H1 (cell line): ENCODE data around the gene SIT1. TPM values are rescaled to one million over a fixed set of nuclear protein-coding genes. Genes with fewer than 3 reads are reported as not detected.

Experiments
- CTCF ChIA-PET: fragments of 300-600 bp; sonication (Branson Sonifier 250); formaldehyde crosslinking; loops from one replicate; lab custom pipeline; 2021; ENCODE audit not compliant: partially characterized antibody; lab: Charles Lee
- POLR2A ChIA-PET: fragments of 300-600 bp; sonication (Branson Sonifier 250); formaldehyde crosslinking; loops from one replicate; lab custom pipeline; 2021; ENCODE audit warnings: inconsistent platforms; ENCODE audit not compliant: partially characterized antibody; lab: Charles Lee
- DNase-seq, 2 experiments: peaks; one replicate each; pipeline versions ENCODE4 v3.0.0 to v3.0.0-alpha.2; 2010 to 2022; ENCODE audit warnings: low spot score in 2 of 2, low read depth in 1 of 2, mixed read lengths in 1 of 2
- FAIRE-seq: peaks from 2 replicates; lab custom pipeline; 2011; peaks lifted over from hg19 to GRCh38; lab: Jason Lieb, UNC
- H2AFZ ChIP-seq: 2 replicates; pipeline ENCODE4 v1.8.1; 2012; ENCODE audit warnings: low read length, inconsistent platforms
- H2AK5ac ChIP-seq: 2 replicates; pipeline ENCODE4 v1.6.1; 2013; ENCODE audit warnings: low read depth, low read length
- H2BK120ac ChIP-seq: replicated peaks from 2 replicates; pipeline ENCODE3; 2013; ENCODE audit warnings: low read depth, low read length, inconsistent platforms
- H2BK12ac ChIP-seq: 2 replicates; pipeline ENCODE4 v1.6.1; 2013; ENCODE audit warnings: low read depth, low read length
- H2BK15ac ChIP-seq: 2 replicates; pipeline ENCODE4 v1.6.1; 2013; ENCODE audit warnings: low read length
- H2BK20ac ChIP-seq: 2 replicates; pipeline ENCODE4 v1.6.1; 2013; ENCODE audit warnings: low read length
- H2BK5ac ChIP-seq: 2 replicates; pipeline ENCODE4 v1.6.1; 2013; ENCODE audit warnings: low read depth, low read length
- H3K14ac ChIP-seq: 2 replicates; pipeline ENCODE4 v1.6.1; 2013; ENCODE audit warnings: inconsistent platforms; ENCODE audit not compliant: insufficient read length
- H3K18ac ChIP-seq: 2 replicates; pipeline ENCODE4 v1.6.1; 2013; ENCODE audit warnings: low read length; ENCODE audit errors: extremely low read depth
- H3K23ac ChIP-seq: 2 replicates; pipeline ENCODE4 v1.6.1; 2013; ENCODE audit warnings: inconsistent platforms; ENCODE audit not compliant: insufficient read length
- H3K23me2 ChIP-seq: 2 replicates; pipeline ENCODE4 v1.6.1; 2013; ENCODE audit warnings: low read depth, low read length
- H3K27ac ChIP-seq: 2 replicates; pipeline ENCODE4 v1.6.1; 2011; ENCODE audit warnings: low read depth, low read length, inconsistent platforms
- H3K27me3 ChIP-seq, 4 experiments: replicated peaks in 1 of 4; 1 replicate in 1 of 4; 2 replicates in 3 of 4; pipeline versions ENCODE4 v1.6.1 to v1.8.1; 2011 to 2013; ENCODE audit warnings: low read length in 3 of 4, mild to moderate bottlenecking in 3 of 4, inconsistent platforms in 2 of 4, mixed read lengths in 2 of 4, moderate library complexity in 1 of 4; ENCODE audit not compliant: control insufficient read depth in 3 of 4, insufficient read depth in 3 of 4; ENCODE audit errors: extremely low read depth in 1 of 4
- H3K36me3 ChIP-seq, 4 experiments: 2 replicates each; pipeline versions ENCODE4 v1.6.1 to v1.8.1; 2011 to 2013; ENCODE audit warnings: mild to moderate bottlenecking in 4 of 4, low read length in 3 of 4, moderate library complexity in 2 of 4, control low read depth in 1 of 4, inconsistent platforms in 1 of 4; ENCODE audit not compliant: insufficient read depth in 4 of 4, control insufficient read depth in 2 of 4
- H3K4ac ChIP-seq: replicated peaks from 2 replicates; pipeline ENCODE3; 2013; ENCODE audit warnings: low read length, low read depth, mixed read lengths, inconsistent platforms; ENCODE audit not compliant: insufficient read length
- H3K4me1 ChIP-seq, 4 experiments: replicated peaks in 1 of 4; 1 replicate in 1 of 4; 2 replicates in 3 of 4; pipeline versions ENCODE4 v1.6.1 to v1.8.1; 2011 to 2013; ENCODE audit warnings: low read length in 3 of 4, inconsistent platforms in 2 of 4, mixed read lengths in 1 of 4; ENCODE audit not compliant: insufficient read depth in 4 of 4, control insufficient read depth in 3 of 4
- H3K4me2 ChIP-seq, 2 experiments: 2 replicates each; pipeline versions ENCODE4 v1.6.1 to v1.8.1; 2011 to 2013; ENCODE audit warnings: low read depth in 2 of 2, low read length in 2 of 2, control low read depth in 1 of 2, inconsistent platforms in 1 of 2, mild to moderate bottlenecking in 1 of 2; ENCODE audit not compliant: insufficient read depth in 1 of 2
- H3K4me3 ChIP-seq, 4 experiments: fragments of 200-600, 300-600 bp in 1 of 4; sonication (generic), shearing (Covaris generic), sonication (Bioruptor Twin) in 1 of 4; 2 replicates each; pipeline versions ENCODE4 v1.5.1 to v1.8.1; 2011 to 2016; ENCODE audit warnings: low read length in 4 of 4, low read depth in 3 of 4, control low read depth in 2 of 4, inconsistent platforms in 2 of 4, mild to moderate bottlenecking in 2 of 4, mixed read lengths in 1 of 4, moderate library complexity in 1 of 4; ENCODE audit not compliant: insufficient read depth in 2 of 4; ENCODE audit errors: extremely low read depth in 1 of 4
- H3K56ac ChIP-seq: replicated peaks from 2 replicates; pipeline ENCODE3; 2013; ENCODE audit warnings: low read depth, mild to moderate bottlenecking, mixed read lengths, low read length, inconsistent platforms; ENCODE audit not compliant: insufficient read length
- H3K79me1 ChIP-seq: 2 replicates; pipeline ENCODE4 v1.6.1; 2013; ENCODE audit warnings: low read depth, low read length, control low read depth
- H3K79me2 ChIP-seq, 2 experiments: 2 replicates each; pipeline versions ENCODE4 v1.6.1 to v1.8.1; 2012 to 2013; ENCODE audit warnings: low read length in 2 of 2, mild to moderate bottlenecking in 2 of 2, inconsistent platforms in 1 of 2; ENCODE audit not compliant: insufficient read depth in 2 of 2, control insufficient read depth in 1 of 2
- H3K9ac ChIP-seq, 4 experiments: replicated peaks in 1 of 4; 1 replicate in 1 of 4; 2 replicates in 3 of 4; pipeline versions ENCODE4 v1.6.1 to v1.8.1; 2011 to 2013; ENCODE audit warnings: low read depth in 3 of 4, low read length in 3 of 4, control low read depth in 2 of 4, mild to moderate bottlenecking in 2 of 4, moderate library complexity in 2 of 4, inconsistent platforms in 1 of 4; ENCODE audit errors: extremely low read depth in 1 of 4
- H3K9me3 ChIP-seq, 2 experiments: 2 replicates each; pipeline versions ENCODE4 v1.6.1 to v1.8.1; 2012 to 2013; ENCODE audit warnings: mild to moderate bottlenecking in 2 of 2, moderate library complexity in 2 of 2, control low read depth in 1 of 2, inconsistent platforms in 1 of 2, low read depth in 1 of 2, low read length in 1 of 2, mixed read lengths in 1 of 2; ENCODE audit not compliant: insufficient read depth in 2 of 2
- H4K20me1 ChIP-seq, 2 experiments: replicated peaks in 1 of 2; 2 replicates each; pipeline versions ENCODE3 to v1.8.1; 2011 to 2013; ENCODE audit warnings: inconsistent platforms in 2 of 2, low read length in 2 of 2, mild to moderate bottlenecking in 1 of 2; ENCODE audit not compliant: insufficient read depth in 2 of 2, control insufficient read depth in 1 of 2
- H4K5ac ChIP-seq: 2 replicates; pipeline ENCODE4 v1.6.1; 2013; ENCODE audit warnings: low read length, low read depth, mixed read lengths, inconsistent platforms; ENCODE audit not compliant: insufficient read length
- H4K8ac ChIP-seq: 2 replicates; pipeline ENCODE4 v1.8.0; 2013; ENCODE audit warnings: mild to moderate bottlenecking, moderate library complexity, low read length, inconsistent platforms; ENCODE audit not compliant: insufficient read depth; ENCODE audit errors: extremely low read depth
- H4K91ac ChIP-seq: replicated peaks from 2 replicates; pipeline ENCODE3; 2013; ENCODE audit warnings: low read length, mixed read lengths, inconsistent platforms; ENCODE audit not compliant: insufficient read length
- BCL11A ChIP-seq, 2 experiments: IDR thresholded peaks; one replicate each; pipeline ENCODE4 v1.6.1; 2011; ENCODE audit warnings: low read depth in 2 of 2, low read length in 2 of 2, mild to moderate bottlenecking in 2 of 2
- BRCA1 ChIP-seq: IDR thresholded peaks from 2 replicates; pipeline ENCODE4 v1.6.1; 2012; ENCODE audit warnings: low read depth, low read length, improper control_type of control experiment
- CREB1 ChIP-seq: IDR thresholded peaks from 2 replicates; pipeline ENCODE4 v1.6.1; 2012; ENCODE audit warnings: inconsistent platforms
- EZH2 ChIP-seq: fragments of 200-600 bp; sonication (generic); IDR thresholded peaks from 2 replicates; pipeline ENCODE4 v1.7.1; 2012; ENCODE audit warnings: low read depth, mild to moderate bottlenecking, moderate library complexity, low read length, inconsistent platforms; ENCODE audit not compliant: severe bottlenecking
- JUN ChIP-seq: IDR thresholded peaks from 2 replicates; pipeline ENCODE4 v1.6.1; 2011; ENCODE audit warnings: low read depth, mild to moderate bottlenecking, improper control_type of control experiment, low read length
- POLR2AphosphoS5 ChIP-seq: IDR thresholded peaks from 2 replicates; pipeline ENCODE4 v1.6.1; 2011; ENCODE audit warnings: low read depth, low read length
- RFX5 ChIP-seq: IDR thresholded peaks from 2 replicates; pipeline ENCODE4 v1.6.1; 2011; ENCODE audit warnings: low read depth, low read length, improper control_type of control experiment, borderline replicate concordance
- TCF12 ChIP-seq: IDR thresholded peaks from 2 replicates; pipeline ENCODE4 v1.6.1; 2011; ENCODE audit warnings: low read depth, mild to moderate bottlenecking, low read length
- YY1 ChIP-seq: IDR thresholded peaks from 2 replicates; pipeline ENCODE4 v1.6.1; 2011; ENCODE audit warnings: low read depth, mild to moderate bottlenecking, low read length
- WGBS, 2 experiments: shearing (Covaris generic) in 1 of 2; methylation state at CpG; one replicate each; pipeline versions ENCODE4 v1.1.6 to v1.1.7; 2013 to 2015; ENCODE audit warnings: low lambda C conversion rate in 2 of 2, mixed read lengths in 2 of 2, inconsistent platforms in 1 of 2, low coverage in 1 of 2, missing lambda C conversion rate in 1 of 2; ENCODE audit not compliant: insufficient replicate concordance in 2 of 2, insufficient coverage in 1 of 2, insufficient read length in 1 of 2; ENCODE audit errors: extremely low coverage in 1 of 2, missing lambda C conversion rate in 1 of 2; 5-methylcytosine and 5-hydroxymethylcytosine counted together
- polyA plus RNA-seq, 7 experiments: library from polyadenylated mRNA; depleted of rRNA in 3 of 7; stranded (reverse) in 5 of 7; unstranded in 2 of 7; fragments of >200 nt in 5 of 7; fragments of 200-250 nt in 2 of 7; gene quantifications; 1 replicate in 5 of 7; 2 replicates in 1 of 7; 4 replicates in 1 of 7; pipeline versions ENCODE4 v1.2.1 to v1.2.3, GENCODE V29; 2011 to 2013; ENCODE audit warnings: missing spikeins in 2 of 7, mixed read lengths in 2 of 7
- total RNA-seq: library from RNA; stranded (reverse); fragmentation: NEBNext Ultra II Directional; extraction: Animal tissue kit (Norgen Biotek cat#: 25700); gene quantifications from 2 replicates; pipeline ENCODE4 v1.2.1, GENCODE V29; 2021

The SIT1 gene
- total and polyA plus RNA-seq, 2 of the 8 experiments (the other 6 are each of a cell fraction or from before 2014, with no cell fraction given), result 8.2 to 12.8 TPM

- Histone ChIP-seq H3K27ac (no peak overlapping the region), H3K4ac (no peak overlapping the region), H4K8ac (no peak overlapping the region), H4K91ac (no peak overlapping the region), H4K5ac (no peak overlapping the region), H3K27me3 (no peaks in the 10 kb centered on the region), H3K9ac (no peak overlapping the region), H3K56ac (no peak overlapping the region), H3K23me2 (peaks cover 12% of the 10 kb centered on the region), H3K9me3 (no peaks in the 10 kb centered on the region), H2BK12ac (no peak overlapping the region), H3K79me1 (peaks cover 2% of the 10 kb centered on the region; the same call in 1 of the 2 replicates), H3K36me3 (peaks cover 14 to 34% (median 28%) of the 10 kb centered on the region in 4 experiments), H3K4me3 (peak overlapping the region in 1 of 4 experiments; percentile 99; a peak in 2 of 8 replicates), H2AK5ac (no peak overlapping the region), H2BK20ac (no peak overlapping the region), H2BK15ac (no peak overlapping the region), H3K14ac (no peak overlapping the region), H3K4me1 (peaks cover 6 to 15% (median 8%) of the 10 kb centered on the region in 4 experiments; a peak in 6 of 7 replicates), H4K20me1 (peaks cover 8 to 9% of the 10 kb centered on the region in 2 experiments), H2AFZ (no peak overlapping the region), H3K79me2 (peaks cover 0 to 21% of the 10 kb centered on the region in 2 experiments; a peak in 2 of 4 replicates), H2BK120ac (no peak overlapping the region), H2BK5ac (no peak overlapping the region; the same call in 1 of the 2 replicates), H3K23ac (no peak overlapping the region), H3K18ac (no peak overlapping the region; the same call in none of the 2 replicates), H3K4me2 (peak overlapping the region; percentile 84 to 90)
- DNase-seq, result no peak
- TF ChIP-seq TCF12 (no peak), BRCA1 (no peak), JUN (no peak), YY1 (no peak), CREB1 (no peak), EZH2 (no peak), RFX5 (no peak), POLR2AphosphoS5 (no peak), BCL11A (IDR thresholded peaks at IDR 0.05; ENCODE audit: low read depth in 2 of 2, low read length in 2 of 2) (no peak)
- ChIA-PET CTCF (interaction anchor here (0.5 to 14.1 kb wide), 9 partner anchors 9 to 154 kb away, joined by 3 to 347 read pairs (median 4); partner anchors contain the start of genes ARHGEF39, CCDC107 and RMRP), POLR2A (interaction anchor here (0.7 to 14.9 kb wide), 16 partner anchors 7 to 134 kb away, joined by 3 to 158 read pairs (median 4); partner anchors contain the start of genes ARHGEF39, CA9, CREB3 and TLN1)
- no peak for FAIRE-seq
- WGBS, 2 experiments, result 83% methylated on average over 1 of the region's 2 CpGs; no CpG with 5 or more reads in 1 of the 2 experiments
Observed at GRCh38 chr9:35687972-35688557, 37.3 kb upstream of the SIT1 start.
